Measurements from ENCODE around the gene NDUFA7. TPM values are rescaled to one million over a fixed set of nuclear protein-coding genes. Genes with fewer than 3 reads are reported as not detected.

NDUFA7 gene
- total and polyA plus RNA-seq, 2 of the 13 experiments (the other 11 are each of a cell fraction or from before 2014, with no cell fraction given): 64.5 to 71.5 TPM

DNA sequence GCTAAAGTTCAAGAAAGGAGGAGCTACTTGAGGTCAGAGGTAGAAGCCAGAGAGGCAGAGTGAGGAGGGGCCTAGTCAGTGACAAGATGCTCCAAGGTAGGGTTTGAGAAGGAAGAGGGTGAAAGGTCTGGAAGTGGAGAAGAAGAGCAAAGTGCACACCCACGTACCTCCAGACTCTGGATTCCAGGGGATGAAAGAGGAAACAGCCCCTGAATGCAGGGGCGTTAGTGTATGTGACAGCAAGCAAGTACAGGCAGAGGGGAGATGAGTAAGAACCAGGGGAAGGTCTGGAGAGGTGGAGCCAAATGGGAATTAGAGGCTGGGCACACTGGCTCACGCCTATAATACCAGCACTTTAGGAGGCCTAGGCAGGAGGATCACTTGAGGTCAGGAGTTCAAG lies 8.8 kb upstream of the NDUFA7 start (continued):
- TF ChIP-seq HNF1B (CRISPR knock-in tag; IDR thresholded peaks at IDR 0.05): no peak
- TF ChIP-seq SATB2 (CRISPR knock-in tag; IDR thresholded peaks at IDR 0.05): no peak
- no peak for TF ChIP-seq RFX5 (IDR thresholded peaks at IDR 0.05; ENCODE audit: low read depth, low read length)
- no peak for TF ChIP-seq ZNF512B (CRISPR knock-in tag; IDR thresholded peaks at IDR 0.05; ENCODE audit: borderline replicate concordance)
- TF ChIP-seq POLR2AphosphoS5 (IDR thresholded peaks at IDR 0.05; ENCODE audit: low read depth, low read length): no peak
- no peak for TF ChIP-seq ZNF441 (CRISPR knock-in tag; IDR thresholded peaks at IDR 0.05; ENCODE audit: borderline replicate concordance)
- no peak for TF ChIP-seq RBFOX2 (IDR thresholded peaks at IDR 0.05; ENCODE audit: low read depth, low read length)
- no peak for TF ChIP-seq ZNF839 (CRISPR knock-in tag; IDR thresholded peaks at IDR 0.05; ENCODE audit: borderline replicate concordance)
- TF ChIP-seq, protein P1, sequence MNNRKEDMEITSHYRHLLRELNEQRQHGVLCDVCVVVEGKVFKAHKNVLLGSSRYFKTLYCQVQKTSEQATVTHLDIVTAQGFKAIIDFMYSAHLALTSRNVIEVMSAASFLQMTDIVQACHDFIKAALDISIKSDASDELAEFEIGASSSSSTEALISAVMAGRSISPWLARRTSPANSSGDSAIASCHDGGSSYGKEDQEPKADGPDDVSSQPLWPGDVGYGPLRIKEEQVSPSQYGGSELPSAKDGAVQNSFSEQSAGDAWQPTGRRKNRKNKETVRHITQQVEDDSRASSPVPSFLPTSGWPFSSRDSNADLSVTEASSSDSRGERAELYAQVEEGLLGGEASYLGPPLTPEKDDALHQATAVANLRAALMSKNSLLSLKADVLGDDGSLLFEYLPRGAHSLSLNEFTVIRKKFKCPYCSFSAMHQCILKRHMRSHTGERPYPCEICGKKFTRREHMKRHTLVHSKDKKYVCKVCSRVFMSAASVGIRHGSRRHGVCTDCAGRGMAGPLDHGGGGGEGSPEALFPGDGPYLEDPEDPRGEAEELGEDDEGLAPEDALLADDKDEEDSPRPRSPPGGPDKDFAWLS (CRISPR knock-in tag; IDR thresholded peaks at IDR 0.05; ENCODE audit: borderline replicate concordance): no peak
- no peak for TF ChIP-seq CBX5 (CRISPR knock-in tag; IDR thresholded peaks at IDR 0.05; ENCODE audit: borderline replicate concordance)
- no peak for TF ChIP-seq ZBTB8A (CRISPR knock-in tag; IDR thresholded peaks at IDR 0.05; ENCODE audit: borderline replicate concordance, low read depth)

Data from HepG2 (cell line).